ENCODE measurements around the gene OR10C1.
"Not testable (repeated sequence)": the region's sequence is repeated elsewhere in the genome, so short reads cannot be mapped to it uniquely, and the experiment has no call there.

The OR10C1 gene

DNA sequence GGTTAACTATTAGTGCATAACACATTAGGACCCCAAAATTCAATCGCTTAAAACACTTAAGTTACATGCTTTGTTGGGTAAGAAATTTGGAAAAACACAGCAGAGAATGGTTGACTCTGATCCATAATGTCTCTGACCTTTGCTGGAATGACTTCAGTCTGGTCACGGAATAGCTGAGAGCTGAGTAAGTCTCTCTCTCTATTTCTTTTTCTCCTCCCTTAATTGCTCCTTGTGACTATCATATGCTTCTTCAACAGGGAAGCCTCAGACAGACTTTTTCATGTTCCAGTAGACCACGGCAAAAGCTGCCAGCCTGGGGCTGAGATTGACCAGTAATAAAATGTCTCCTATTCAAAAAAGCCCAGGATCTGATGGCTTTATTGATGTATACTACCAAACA, 19.6 kb upstream of the OR10C1 start:
- Mint-ChIP-seq H3K9me3 (peaks cover 6% of the 10 kb centered on the region), H3K27ac (no peak overlapping the region), H3K36me3 (ENCODE audit: low read depth) (no peaks in the 10 kb centered on the region), H3K4me3 (no peak overlapping the region), H3K4me1 (no peaks in the 10 kb centered on the region), H3K27me3 (ENCODE audit: low read depth, poor library complexity) (no peaks in the 10 kb centered on the region)
- TF ChIP-seq, protein P1, sequence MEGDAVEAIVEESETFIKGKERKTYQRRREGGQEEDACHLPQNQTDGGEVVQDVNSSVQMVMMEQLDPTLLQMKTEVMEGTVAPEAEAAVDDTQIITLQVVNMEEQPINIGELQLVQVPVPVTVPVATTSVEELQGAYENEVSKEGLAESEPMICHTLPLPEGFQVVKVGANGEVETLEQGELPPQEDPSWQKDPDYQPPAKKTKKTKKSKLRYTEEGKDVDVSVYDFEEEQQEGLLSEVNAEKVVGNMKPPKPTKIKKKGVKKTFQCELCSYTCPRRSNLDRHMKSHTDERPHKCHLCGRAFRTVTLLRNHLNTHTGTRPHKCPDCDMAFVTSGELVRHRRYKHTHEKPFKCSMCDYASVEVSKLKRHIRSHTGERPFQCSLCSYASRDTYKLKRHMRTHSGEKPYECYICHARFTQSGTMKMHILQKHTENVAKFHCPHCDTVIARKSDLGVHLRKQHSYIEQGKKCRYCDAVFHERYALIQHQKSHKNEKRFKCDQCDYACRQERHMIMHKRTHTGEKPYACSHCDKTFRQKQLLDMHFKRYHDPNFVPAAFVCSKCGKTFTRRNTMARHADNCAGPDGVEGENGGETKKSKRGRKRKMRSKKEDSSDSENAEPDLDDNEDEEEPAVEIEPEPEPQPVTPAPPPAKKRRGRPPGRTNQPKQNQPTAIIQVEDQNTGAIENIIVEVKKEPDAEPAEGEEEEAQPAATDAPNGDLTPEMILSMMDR (IDR thresholded peaks at IDR 0.05), result no peak
- no peak for DNase-seq

- Mint-ChIP-seq H3K9me3 (peaks cover 6% of the 10 kb centered on the region), H3K4me1 (no peaks in the 10 kb centered on the region), H3K4me3 (no peak overlapping the region), H3K27me3 (ENCODE audit: low read depth, poor library complexity) (peaks cover 6% of the 10 kb centered on the region), H3K27ac (no peak overlapping the region), H3K36me3 (ENCODE audit: low read depth) (no peaks in the 10 kb centered on the region)
- no peak for DNase-seq
- TF ChIP-seq, protein P1 (IDR thresholded peaks at IDR 0.05), result no peak
Measured at GRCh38 chr6:29424168-29424567, 14.9 kb upstream of the OR10C1 start.

DNA sequence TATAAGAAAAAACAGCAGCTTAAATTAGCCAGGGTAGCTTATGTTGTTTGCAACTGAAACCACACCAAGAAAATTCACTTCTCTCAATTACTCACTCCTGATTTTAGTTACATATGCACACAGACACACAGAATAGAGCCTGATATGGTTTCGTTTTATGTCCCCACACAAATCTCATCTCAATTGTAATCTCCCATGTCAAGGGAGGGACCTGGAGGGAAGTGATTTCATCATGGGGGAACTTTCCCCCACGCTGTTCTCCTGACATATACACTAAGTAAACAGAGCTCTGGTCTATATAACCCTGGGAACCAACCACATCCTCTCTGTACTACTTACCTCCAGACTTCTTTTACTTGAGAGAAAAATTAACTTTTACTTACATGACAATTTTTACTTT, 14.5 kb upstream of the OR10C1 start:
- Mint-ChIP-seq H3K27ac (no peak overlapping the region), H3K9me3 (peaks cover 6% of the 10 kb centered on the region), H3K4me1 (no peaks in the 10 kb centered on the region), H3K36me3 (ENCODE audit: low read depth) (no peaks in the 10 kb centered on the region), H3K4me3 (no peak overlapping the region), H3K27me3 (ENCODE audit: low read depth, poor library complexity) (peaks cover 6% of the 10 kb centered on the region)
- DNase-seq, result no peak
- TF ChIP-seq, protein P1 (IDR thresholded peaks at IDR 0.05), result no peak

- no peaks in the 10 kb centered on the region for H3K36me3 Mint-ChIP-seq (ENCODE audit: low read depth)
- TF ChIP-seq, protein P1 (IDR thresholded peaks at IDR 0.05), result no peak
- DNase-seq, result no peak
- H3K4me3 Mint-ChIP-seq, result no peak overlapping the region
- peaks cover 6% of the 10 kb centered on the region for H3K9me3 Mint-ChIP-seq
- no peaks in the 10 kb centered on the region for H3K4me1 Mint-ChIP-seq
- H3K27me3 Mint-ChIP-seq (ENCODE audit: low read depth, poor library complexity), result peaks cover 6% of the 10 kb centered on the region
- no peak overlapping the region for H3K27ac Mint-ChIP-seq
Measured at GRCh38 chr6:29425075-29425474, 14.0 kb upstream of the OR10C1 start.

DNA sequence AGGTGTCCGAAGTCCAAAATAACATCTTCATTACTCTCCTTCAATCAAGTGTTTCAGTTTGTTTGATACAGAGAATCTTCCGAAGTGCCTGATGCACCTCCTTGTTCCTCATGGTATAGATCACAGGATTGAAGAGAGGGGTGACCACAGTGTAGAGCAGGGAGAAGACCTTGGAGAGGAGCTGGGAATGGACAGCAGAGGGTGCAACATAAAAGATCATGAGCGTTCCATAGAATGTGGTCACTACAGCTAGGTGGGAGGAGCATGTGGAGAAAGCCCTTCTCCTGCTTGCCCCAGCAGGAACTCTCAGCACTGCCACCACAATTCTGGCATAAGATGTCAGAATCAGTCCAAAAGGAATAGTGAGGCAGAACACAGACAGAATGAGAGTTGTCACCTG, 12.5 kb upstream of the OR10C1 start:
- DNase-seq, result no peak
- TF ChIP-seq, protein P1 (IDR thresholded peaks at IDR 0.05), result no peak
- Mint-ChIP-seq H3K9me3 (no peaks in the 10 kb centered on the region), H3K4me3 (no peak overlapping the region), H3K27ac (no peak overlapping the region), H3K36me3 (ENCODE audit: low read depth) (no peaks in the 10 kb centered on the region), H3K27me3 (ENCODE audit: low read depth, poor library complexity) (peaks cover 6% of the 10 kb centered on the region), H3K4me1 (no peaks in the 10 kb centered on the region)

DNA sequence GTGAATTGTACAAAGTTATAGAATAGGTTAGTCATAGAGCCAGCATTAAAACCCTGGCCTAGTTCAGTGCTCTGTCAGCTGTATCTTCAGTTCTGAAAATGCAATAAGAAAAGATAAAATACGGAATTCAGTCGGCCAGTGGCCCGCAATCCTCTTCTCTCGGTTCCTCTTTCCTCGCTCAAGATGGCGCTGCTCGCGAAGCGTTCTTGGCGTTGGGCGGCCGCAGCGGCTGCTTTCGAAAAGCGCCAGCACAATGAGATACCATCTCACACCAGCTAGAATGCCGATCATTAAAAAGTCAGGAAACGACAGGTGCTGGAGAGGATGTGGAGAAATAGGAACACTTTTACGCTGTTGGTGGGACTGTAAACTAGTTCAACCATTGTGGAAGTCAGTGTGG, 2.4 kb upstream of the OR10C1 start:
- H3K9me3 Mint-ChIP-seq; H3K4me1 Mint-ChIP-seq; H3K4me3 Mint-ChIP-seq; H3K36me3 Mint-ChIP-seq (ENCODE audit: low read depth); H3K27ac Mint-ChIP-seq; DNase-seq: not testable (repeated sequence)
- peaks cover 19% of the 10 kb centered on the region for H3K27me3 Mint-ChIP-seq (ENCODE audit: low read depth, poor library complexity)
